ENCODE results near the gene NUP214.

DNA sequence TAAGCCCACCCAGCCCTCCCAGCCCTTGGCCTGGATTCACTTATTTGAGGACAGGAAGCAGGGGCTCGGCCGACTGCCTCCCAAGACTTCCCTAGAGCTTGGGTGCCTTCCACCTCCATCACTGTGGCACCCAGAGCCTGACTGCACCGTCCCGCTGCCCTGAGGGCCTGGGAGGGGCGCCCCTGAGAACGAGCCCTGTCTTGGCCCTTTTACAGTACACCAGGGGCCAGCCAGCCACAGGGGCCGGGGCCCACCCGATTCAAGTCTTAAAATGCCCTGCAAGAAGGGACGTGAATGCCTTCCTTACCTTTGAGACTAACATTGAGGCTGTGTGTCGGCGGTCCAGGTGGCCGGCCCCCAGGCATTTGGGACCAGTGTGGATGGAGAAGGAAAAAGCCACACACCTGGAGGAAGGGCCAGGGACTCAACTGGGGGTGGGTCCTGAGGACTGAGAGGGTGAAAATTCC is 134.1 kb downstream of the NUP214 start:
- TF ChIP-seq, protein P1, sequence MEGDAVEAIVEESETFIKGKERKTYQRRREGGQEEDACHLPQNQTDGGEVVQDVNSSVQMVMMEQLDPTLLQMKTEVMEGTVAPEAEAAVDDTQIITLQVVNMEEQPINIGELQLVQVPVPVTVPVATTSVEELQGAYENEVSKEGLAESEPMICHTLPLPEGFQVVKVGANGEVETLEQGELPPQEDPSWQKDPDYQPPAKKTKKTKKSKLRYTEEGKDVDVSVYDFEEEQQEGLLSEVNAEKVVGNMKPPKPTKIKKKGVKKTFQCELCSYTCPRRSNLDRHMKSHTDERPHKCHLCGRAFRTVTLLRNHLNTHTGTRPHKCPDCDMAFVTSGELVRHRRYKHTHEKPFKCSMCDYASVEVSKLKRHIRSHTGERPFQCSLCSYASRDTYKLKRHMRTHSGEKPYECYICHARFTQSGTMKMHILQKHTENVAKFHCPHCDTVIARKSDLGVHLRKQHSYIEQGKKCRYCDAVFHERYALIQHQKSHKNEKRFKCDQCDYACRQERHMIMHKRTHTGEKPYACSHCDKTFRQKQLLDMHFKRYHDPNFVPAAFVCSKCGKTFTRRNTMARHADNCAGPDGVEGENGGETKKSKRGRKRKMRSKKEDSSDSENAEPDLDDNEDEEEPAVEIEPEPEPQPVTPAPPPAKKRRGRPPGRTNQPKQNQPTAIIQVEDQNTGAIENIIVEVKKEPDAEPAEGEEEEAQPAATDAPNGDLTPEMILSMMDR (IDR thresholded peaks at IDR 0.05): no peak
- no peak for TF ChIP-seq POLR2A (IDR thresholded peaks at IDR 0.05)

All from gastroesophageal sphincter (tissue), 3 donors.